H9 (cell line): ENCODE data around the gene CASP5. TPM values are rescaled to one million over a fixed set of nuclear protein-coding genes. Genes with fewer than 3 reads are reported as not detected.

Experiments used
- DNase-seq: peaks from one replicate; pipeline ENCODE4 v3.0.0-alpha.2; 2017
- H2AFZ ChIP-seq: one replicate; pipeline ENCODE4 v1.6.1; 2013; ENCODE audit warnings: mild to moderate bottlenecking, low read length, control low read depth, moderate library complexity
- H2AK5ac ChIP-seq: 2 replicates; pipeline ENCODE4 v1.6.1; 2013; ENCODE audit warnings: low read length, control low read depth, mixed read lengths; ENCODE audit not compliant: insufficient read length
- H2BK120ac ChIP-seq: one replicate; pipeline ENCODE4 v1.6.1; 2013; ENCODE audit warnings: low read depth, mild to moderate bottlenecking, low read length, control low read depth, inconsistent platforms; ENCODE audit not compliant: poor library complexity, severe bottlenecking
- H2BK12ac ChIP-seq: 2 replicates; pipeline ENCODE4 v1.6.1; 2013; ENCODE audit warnings: low read length, control low read depth, mixed read lengths, low read depth; ENCODE audit not compliant: insufficient read length
- H2BK15ac ChIP-seq: 2 replicates; pipeline ENCODE4 v1.6.1; 2013; ENCODE audit warnings: low read depth, low read length, control low read depth
- H2BK20ac ChIP-seq: one replicate; pipeline ENCODE4 v1.6.1; 2013; ENCODE audit warnings: low read depth, mild to moderate bottlenecking, low read length, control low read depth, inconsistent platforms; ENCODE audit not compliant: poor library complexity, severe bottlenecking
- H2BK5ac ChIP-seq: 2 replicates; pipeline ENCODE4 v1.6.1; 2013; ENCODE audit warnings: low read length, control low read depth, mixed read lengths; ENCODE audit not compliant: insufficient read length
- H3K14ac ChIP-seq: 2 replicates; pipeline ENCODE4 v1.6.1; 2013; ENCODE audit warnings: low read length, control low read depth; ENCODE audit not compliant: insufficient read depth
- H3K18ac ChIP-seq: 2 replicates; pipeline ENCODE4 v1.6.1; 2013; ENCODE audit warnings: low read depth, mild to moderate bottlenecking, mixed read lengths, low read length, control low read depth; ENCODE audit not compliant: insufficient read length
- H3K23ac ChIP-seq: 2 replicates; pipeline ENCODE4 v1.6.1; 2013; ENCODE audit warnings: low read length, control low read depth, mixed read lengths, low read depth; ENCODE audit not compliant: insufficient read length
- H3K23me2 ChIP-seq: 2 replicates; pipeline ENCODE4 v1.6.1; 2013; ENCODE audit warnings: low read depth, mild to moderate bottlenecking, mixed read lengths, low read length, control low read depth; ENCODE audit not compliant: insufficient read length, poor library complexity, severe bottlenecking
- H3K27ac ChIP-seq: 2 replicates; pipeline ENCODE4 v1.5.1; 2013; ENCODE audit warnings: low read length, control low read depth, mixed read lengths, low read depth; ENCODE audit not compliant: insufficient read length
- H3K27me3 ChIP-seq: 2 replicates; pipeline ENCODE4 v1.6.1; 2013; ENCODE audit warnings: low read length, control low read depth, inconsistent platforms; ENCODE audit not compliant: insufficient read depth
- H3K4ac ChIP-seq: 2 replicates; pipeline ENCODE4 v1.6.1; 2013; ENCODE audit warnings: low read depth, mild to moderate bottlenecking, control low read depth, inconsistent platforms, low read length, moderate library complexity
- H3K4me1 ChIP-seq: 2 replicates; pipeline ENCODE4 v1.6.1; 2013; ENCODE audit warnings: low read length, control low read depth, inconsistent platforms; ENCODE audit not compliant: insufficient read depth
- H3K4me2 ChIP-seq: 2 replicates; pipeline ENCODE4 v1.6.1; 2013; ENCODE audit warnings: low read length, control low read depth, mixed read lengths; ENCODE audit not compliant: insufficient read length, insufficient read depth
- H3K56ac ChIP-seq: 2 replicates; pipeline ENCODE4 v1.6.1; 2013; ENCODE audit warnings: low read depth, mild to moderate bottlenecking, mixed read lengths, low read length, control low read depth; ENCODE audit not compliant: insufficient read length
- H3K79me1 ChIP-seq: 2 replicates; pipeline ENCODE4 v1.6.1; 2013; ENCODE audit warnings: low read depth, mild to moderate bottlenecking, moderate library complexity, low read length, control low read depth, inconsistent platforms; ENCODE audit not compliant: insufficient read depth, poor library complexity, severe bottlenecking
- H3K79me2 ChIP-seq: 2 replicates; pipeline ENCODE4 v1.6.1; 2013; ENCODE audit warnings: low read length, control low read depth, inconsistent platforms; ENCODE audit not compliant: insufficient read depth
- H3K9ac ChIP-seq: 2 replicates; pipeline ENCODE4 v1.6.1; 2013; ENCODE audit warnings: low read length, control low read depth, mixed read lengths; ENCODE audit not compliant: insufficient read length; ENCODE audit errors: extremely low read depth
- H3K9me3 ChIP-seq: one replicate; pipeline ENCODE4 v1.6.1; 2013; ENCODE audit warnings: low read depth, low read length, inconsistent platforms; ENCODE audit not compliant: control insufficient read depth
- H3T11ph ChIP-seq: one replicate; pipeline ENCODE4 v1.6.1; 2013; ENCODE audit warnings: mild to moderate bottlenecking, low read length, control low read depth, inconsistent platforms
- H4K20me1 ChIP-seq: one replicate; pipeline ENCODE4 v1.6.1; 2013; ENCODE audit not compliant: control insufficient read depth, insufficient read length, insufficient read depth
- H4K5ac ChIP-seq: 2 replicates; pipeline ENCODE4 v1.6.1; 2013; ENCODE audit warnings: low read depth, mild to moderate bottlenecking, mixed read lengths, low read length, control low read depth; ENCODE audit not compliant: insufficient read length
- H4K8ac ChIP-seq: replicated peaks from 2 replicates; pipeline ENCODE4 v1.6.1; 2013; ENCODE audit warnings: low read length, control low read depth, mixed read lengths, low read depth; ENCODE audit not compliant: insufficient read length
- H4K91ac ChIP-seq: 2 replicates; pipeline ENCODE4 v1.6.1; 2013; ENCODE audit warnings: low read depth, mild to moderate bottlenecking, moderate library complexity, mixed read lengths, low read length, control low read depth; ENCODE audit not compliant: insufficient read length
- H3K27ac Mint-ChIP-seq, 3 experiments: 2 replicates in 2 of 3; 3 replicates in 1 of 3; pipeline ENCODE4 v1.8.0; 2020 to 2021; ENCODE audit warnings: mixed read lengths in 3 of 3, mild to moderate bottlenecking in 1 of 3, moderate library complexity in 1 of 3
- H3K27me3 Mint-ChIP-seq: 2 replicates; pipeline ENCODE4 v1.8.0; 2021; ENCODE audit warnings: low read depth, mild to moderate bottlenecking, moderate library complexity, mixed read lengths
- H3K36me3 Mint-ChIP-seq, 3 experiments: 2 replicates in 2 of 3; 3 replicates in 1 of 3; pipeline ENCODE4 v1.8.0; 2020 to 2021; ENCODE audit warnings: low read depth in 3 of 3, mixed read lengths in 3 of 3; ENCODE audit not compliant: insufficient read depth in 1 of 3
- H3K4me1 Mint-ChIP-seq, 2 experiments: 2 replicates each; pipeline ENCODE4 v1.8.0; 2020; ENCODE audit warnings: mixed read lengths in 2 of 2
- H3K4me3 Mint-ChIP-seq, 2 experiments: 2 replicates in 1 of 2; 3 replicates in 1 of 2; pipeline ENCODE4 v1.8.0; 2020 to 2021; ENCODE audit warnings: mild to moderate bottlenecking in 2 of 2, mixed read lengths in 2 of 2, moderate library complexity in 1 of 2
- H3K9me3 Mint-ChIP-seq, 2 experiments: 2 replicates in 1 of 2; 3 replicates in 1 of 2; pipeline ENCODE4 v1.8.0; 2020; ENCODE audit warnings: mild to moderate bottlenecking in 2 of 2, mixed read lengths in 2 of 2, moderate library complexity in 1 of 2
- WGBS: extraction: QIAGEN DNeasy Blood & Tissue Kit; methylation state at CpG from one replicate; pipeline ENCODE4 v1.1.7; 2013; ENCODE audit warnings: missing lambda C conversion rate, low lambda C conversion rate, mixed read lengths; ENCODE audit not compliant: insufficient read length; ENCODE audit errors: extremely low coverage; 5-methylcytosine and 5-hydroxymethylcytosine counted together
- total RNA-seq: library from RNA; stranded (reverse); gene quantifications from 2 replicates; pipeline ENCODE4 v1.2.1, GENCODE V29; 2021
- TF ChIP-seq, protein P1 (sequence below): fragments of 200-600 bp; sonication (generic); conservative IDR thresholded peaks from 3 replicates; pipeline ENCODE4 v1.8.0; 2021; ENCODE audit warnings: antibody characterized with exemption, mild to moderate bottlenecking

Gene CASP5
- total RNA-seq, 1 experiment from 2014 or later: not detected

DNA sequence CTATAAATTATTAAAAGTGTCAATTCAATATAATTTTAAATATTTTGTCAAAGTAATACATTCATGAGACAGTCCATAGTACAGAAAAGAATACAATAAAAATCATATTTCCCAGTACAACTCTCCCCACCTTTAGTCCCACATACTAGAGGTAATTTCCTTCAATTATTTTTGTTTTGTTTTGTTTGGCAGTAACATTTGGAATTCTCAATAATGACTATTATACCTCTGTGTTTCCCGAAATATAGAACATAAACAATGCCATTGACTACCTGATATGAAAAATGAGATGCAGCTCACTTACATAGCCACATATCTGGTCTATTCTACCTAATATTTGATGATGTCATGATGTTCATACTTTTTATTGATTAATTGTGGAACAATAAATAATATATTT, 30.2 kb downstream of the CASP5 start:
- H2AFZ ChIP-seq: no peak overlapping the region
- H3K14ac ChIP-seq: no peak overlapping the region
- Mint-ChIP-seq H3K36me3 (peaks cover 0 to 12% (median 4%) of the 10 kb centered on the region in 3 experiments; a peak in 1 of 7 replicates), H3K4me3 (no peak overlapping the region), H3K9me3 (peaks cover 8 to 10% of the 10 kb centered on the region in 2 experiments; a peak in 4 of 5 replicates), H3K27me3 (no peaks in the 10 kb centered on the region), H3K4me1 (no peaks in the 10 kb centered on the region), H3K27ac (no peak overlapping the region)
- H2BK120ac ChIP-seq: no peak overlapping the region
- TF ChIP-seq, protein P1, sequence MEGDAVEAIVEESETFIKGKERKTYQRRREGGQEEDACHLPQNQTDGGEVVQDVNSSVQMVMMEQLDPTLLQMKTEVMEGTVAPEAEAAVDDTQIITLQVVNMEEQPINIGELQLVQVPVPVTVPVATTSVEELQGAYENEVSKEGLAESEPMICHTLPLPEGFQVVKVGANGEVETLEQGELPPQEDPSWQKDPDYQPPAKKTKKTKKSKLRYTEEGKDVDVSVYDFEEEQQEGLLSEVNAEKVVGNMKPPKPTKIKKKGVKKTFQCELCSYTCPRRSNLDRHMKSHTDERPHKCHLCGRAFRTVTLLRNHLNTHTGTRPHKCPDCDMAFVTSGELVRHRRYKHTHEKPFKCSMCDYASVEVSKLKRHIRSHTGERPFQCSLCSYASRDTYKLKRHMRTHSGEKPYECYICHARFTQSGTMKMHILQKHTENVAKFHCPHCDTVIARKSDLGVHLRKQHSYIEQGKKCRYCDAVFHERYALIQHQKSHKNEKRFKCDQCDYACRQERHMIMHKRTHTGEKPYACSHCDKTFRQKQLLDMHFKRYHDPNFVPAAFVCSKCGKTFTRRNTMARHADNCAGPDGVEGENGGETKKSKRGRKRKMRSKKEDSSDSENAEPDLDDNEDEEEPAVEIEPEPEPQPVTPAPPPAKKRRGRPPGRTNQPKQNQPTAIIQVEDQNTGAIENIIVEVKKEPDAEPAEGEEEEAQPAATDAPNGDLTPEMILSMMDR: no peak
- H4K91ac ChIP-seq: no peak overlapping the region
- H4K5ac ChIP-seq: no peak overlapping the region
- H3K27ac ChIP-seq: no peak overlapping the region
- H2BK5ac ChIP-seq: no peak overlapping the region
- no peak overlapping the region for H3K9ac ChIP-seq
- no peaks in the 10 kb centered on the region for H3K79me2 ChIP-seq
- H3K9me3 ChIP-seq: no peaks in the 10 kb centered on the region
- H4K8ac ChIP-seq: no peak overlapping the region
- no peak overlapping the region for H3K56ac ChIP-seq
- no peaks in the 10 kb centered on the region for H3K23me2 ChIP-seq
- no peak overlapping the region for H3T11ph ChIP-seq
- no peak for DNase-seq
- H3K79me1 ChIP-seq: no peaks in the 10 kb centered on the region
- H3K4me2 ChIP-seq: no peak overlapping the region
- WGBS: no CpG with 5 or more reads among the region's 1 CpG
- no peak overlapping the region for H2BK12ac ChIP-seq
- H3K4me1 ChIP-seq: no peaks in the 10 kb centered on the region
- no peak overlapping the region for H2BK20ac ChIP-seq
- no peaks in the 10 kb centered on the region for H4K20me1 ChIP-seq
- H3K23ac ChIP-seq: no peak overlapping the region
- H2AK5ac ChIP-seq: no peak overlapping the region
- no peak overlapping the region for H2BK15ac ChIP-seq
- H3K4ac ChIP-seq: no peak overlapping the region
- H3K27me3 ChIP-seq: no peaks in the 10 kb centered on the region
- no peak overlapping the region for H3K18ac ChIP-seq
